Common myeloid progenitor, CD34-positive (primary cell): ENCODE results near the gene SLC11A1.

Experiments
- CTCF ChIA-PET: fragments of 350-600 bp; sonication (Branson Sonifier 250); formaldehyde crosslinking; loops from one replicate; lab custom pipeline; 2021; ENCODE audit warnings: antibody characterized with exemption; lab: Charles Lee
- POLR2A ChIA-PET: fragments of 350-600 bp; sonication (Branson Sonifier 250); formaldehyde crosslinking; loops from one replicate; lab custom pipeline; 2021; ENCODE audit warnings: antibody characterized with exemption; lab: Charles Lee
- DNase-seq, 3 donors: peaks; one replicate each; pipeline versions ENCODE4 v3.0.0 to v3.0.0-alpha.2; 2013
- H3K27ac ChIP-seq, 2 experiments: 1 replicate in 1 of 2; 2 replicates in 1 of 2; pipeline ENCODE4 v1.7.0; 2013; ENCODE audit warnings: inconsistent platforms in 2 of 2, low read length in 2 of 2, mild to moderate bottlenecking in 2 of 2, low read depth in 1 of 2, moderate library complexity in 1 of 2; ENCODE audit not compliant: severe bottlenecking in 2 of 2, insufficient read depth in 1 of 2, poor library complexity in 1 of 2
- H3K27me3 ChIP-seq, 5 experiments: replicated peaks in 2 of 5; 1 replicate in 3 of 5; 2 replicates in 2 of 5; pipeline versions ENCODE4 v1.6.1 to v1.7.0; 2013; ENCODE audit warnings: low read length in 4 of 5, mild to moderate bottlenecking in 2 of 5, moderate library complexity in 2 of 5, inconsistent platforms in 1 of 5; ENCODE audit not compliant: insufficient read depth in 5 of 5, control insufficient read depth in 4 of 5
- H3K36me3 ChIP-seq, 4 experiments: 1 replicate in 2 of 4; 2 replicates in 2 of 4; pipeline versions ENCODE4 v1.6.1 to v1.7.0; 2013; ENCODE audit warnings: low read length in 3 of 4, control low read depth in 1 of 4, mild to moderate bottlenecking in 1 of 4; ENCODE audit not compliant: control insufficient read depth in 4 of 4, insufficient read depth in 4 of 4
- H3K4me1 ChIP-seq, 4 experiments: 1 replicate in 3 of 4; 2 replicates in 1 of 4; pipeline versions ENCODE4 v1.6.1 to v1.7.1; 2013; ENCODE audit warnings: low read length in 3 of 4, mild to moderate bottlenecking in 3 of 4, control low read depth in 1 of 4, inconsistent platforms in 1 of 4, moderate library complexity in 1 of 4; ENCODE audit not compliant: control insufficient read depth in 4 of 4, insufficient read depth in 4 of 4; ENCODE audit errors: control extremely low read depth in 1 of 4
- H3K4me3 ChIP-seq, 7 experiments: 1 replicate in 4 of 7; 2 replicates in 3 of 7; pipeline versions ENCODE4 v1.5.1 to v1.7.0; 2013; ENCODE audit warnings: mild to moderate bottlenecking in 7 of 7, low read length in 6 of 7, moderate library complexity in 6 of 7, inconsistent platforms in 2 of 7, low read depth in 2 of 7, control low read depth in 1 of 7; ENCODE audit not compliant: insufficient read depth in 4 of 7, control insufficient read depth in 1 of 7; ENCODE audit errors: extremely low read depth in 1 of 7
- H3K9me3 ChIP-seq, 5 experiments: 1 replicate in 4 of 5; 2 replicates in 1 of 5; pipeline versions ENCODE4 v1.6.1 to v1.7.1; 2013; ENCODE audit warnings: low read length in 4 of 5, mild to moderate bottlenecking in 2 of 5, inconsistent platforms in 1 of 5, low read depth in 1 of 5, moderate library complexity in 1 of 5; ENCODE audit not compliant: control insufficient read depth in 4 of 5, insufficient read depth in 2 of 5; ENCODE audit errors: control extremely low read depth in 1 of 5
- WGBS: methylation state at CpG from one replicate; pipeline ENCODE4 v1.1.5; 2013; ENCODE audit not compliant: insufficient coverage; 5-methylcytosine and 5-hydroxymethylcytosine counted together

SLC11A1 gene

DNA sequence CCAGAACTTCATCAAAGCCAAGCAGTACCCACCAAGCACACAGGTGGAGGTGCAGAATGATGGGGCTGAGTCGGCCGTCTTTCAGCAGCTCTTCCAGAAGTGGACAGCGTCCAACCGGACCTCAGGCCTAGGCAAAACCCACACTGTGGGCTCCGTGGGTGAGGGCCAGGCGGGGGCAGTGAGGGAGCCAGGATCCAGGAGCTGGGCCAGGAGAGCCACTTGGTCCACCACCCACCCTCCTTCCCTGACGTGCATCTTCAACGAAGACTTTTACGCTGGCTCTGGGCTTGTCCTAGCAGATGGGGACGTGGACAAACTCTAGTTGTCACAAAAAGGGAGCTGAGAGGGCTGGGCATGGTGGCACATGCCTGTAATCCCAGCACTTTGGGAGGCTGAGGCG lies 48.6 kb downstream of the SLC11A1 start:
- Histone ChIP-seq H3K36me3 (no peaks in the 10 kb centered on the region), H3K27ac (no peak overlapping the region), H3K9me3 (no peaks in the 10 kb centered on the region), H3K4me3 (no peak overlapping the region), H3K4me1 (no peaks in the 10 kb centered on the region), H3K27me3 (no peaks in the 10 kb centered on the region)
- DNase-seq, result no peak
- ChIA-PET POLR2A (no interaction called here), CTCF (interaction anchor here (0.9 to 2.2 kb wide), 4 partner anchors 9 to 41 kb away, joined by 3 to 7 read pairs (median 4); no protein-coding TSS in a partner anchor)
- 100% methylated on average over 8 of the region's 11 CpGs for WGBS

DNA sequence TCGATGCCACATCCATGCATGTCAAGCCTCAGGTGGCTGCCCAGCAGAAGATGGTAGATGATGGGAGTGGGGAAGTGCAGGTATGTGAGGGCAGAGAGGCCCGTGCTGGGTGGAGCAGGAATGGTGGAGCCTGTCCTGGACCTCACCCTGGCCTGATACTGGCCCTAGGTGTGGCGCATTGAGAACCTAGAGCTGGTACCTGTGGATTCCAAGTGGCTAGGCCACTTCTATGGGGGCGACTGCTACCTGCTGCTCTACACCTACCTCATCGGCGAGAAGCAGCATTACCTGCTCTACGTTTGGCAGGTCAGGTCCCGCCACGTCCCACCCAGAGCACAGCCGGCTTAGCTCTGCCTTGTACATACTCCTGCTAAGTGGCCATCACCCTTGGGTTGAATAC lies 49.8 kb downstream of the SLC11A1 start:
- H3K4me1 ChIP-seq, result no peaks in the 10 kb centered on the region
- DNase-seq, result no peak
- H3K36me3 ChIP-seq, result no peaks in the 10 kb centered on the region
- 96% methylated on average over 8 of the region's 10 CpGs for WGBS
- no peaks in the 10 kb centered on the region for H3K9me3 ChIP-seq
- POLR2A ChIA-PET, result interaction anchor here (0.6 kb wide), 1 partner anchor 32 kb away, joined by 7 read pairs; no protein-coding TSS in a partner anchor
- H3K27me3 ChIP-seq, result no peaks in the 10 kb centered on the region
- no peak overlapping the region for H3K4me3 ChIP-seq
- CTCF ChIA-PET, result interaction anchor here (1.2 to 2.2 kb wide), 3 partner anchors 10 to 15 kb away, joined by 3 to 7 read pairs (median 4); no protein-coding TSS in a partner anchor
- H3K27ac ChIP-seq, result no peak overlapping the region

DNA sequence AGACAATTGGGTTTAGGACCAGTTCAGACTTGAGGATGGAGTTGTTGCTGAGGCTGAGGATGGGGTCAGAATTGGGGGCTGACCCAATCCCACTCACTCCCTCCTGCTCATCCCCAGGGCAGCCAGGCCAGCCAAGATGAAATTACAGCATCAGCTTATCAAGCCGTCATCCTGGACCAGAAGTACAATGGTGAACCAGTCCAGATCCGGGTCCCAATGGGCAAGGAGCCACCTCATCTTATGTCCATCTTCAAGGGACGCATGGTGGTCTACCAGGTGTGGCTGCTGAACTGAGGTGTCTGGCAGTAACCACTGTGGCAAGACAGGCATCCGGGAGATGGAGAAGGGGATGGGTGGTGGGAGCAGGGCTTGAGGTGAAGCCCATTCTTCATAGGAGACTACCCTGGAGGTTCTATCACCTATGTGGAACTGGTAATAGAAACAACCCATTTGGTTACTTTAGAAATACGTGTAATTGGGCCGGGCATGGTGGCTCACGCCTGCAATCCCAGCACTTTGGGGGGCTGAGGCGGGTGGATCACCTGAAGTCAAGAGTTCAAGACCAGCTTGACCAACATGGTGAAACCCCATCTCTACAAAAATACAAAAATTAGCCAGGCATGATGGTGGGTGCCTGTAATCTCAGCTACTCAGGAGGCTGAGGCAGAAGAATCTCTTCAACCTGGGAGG lies 50.7 kb downstream of the SLC11A1 start:
- CTCF ChIA-PET, result no interaction called here
- POLR2A ChIA-PET, result interaction anchor here (0.6 kb wide), 1 partner anchor 17 kb away, joined by 3 read pairs; no protein-coding TSS in a partner anchor
- no peak for DNase-seq

DNA sequence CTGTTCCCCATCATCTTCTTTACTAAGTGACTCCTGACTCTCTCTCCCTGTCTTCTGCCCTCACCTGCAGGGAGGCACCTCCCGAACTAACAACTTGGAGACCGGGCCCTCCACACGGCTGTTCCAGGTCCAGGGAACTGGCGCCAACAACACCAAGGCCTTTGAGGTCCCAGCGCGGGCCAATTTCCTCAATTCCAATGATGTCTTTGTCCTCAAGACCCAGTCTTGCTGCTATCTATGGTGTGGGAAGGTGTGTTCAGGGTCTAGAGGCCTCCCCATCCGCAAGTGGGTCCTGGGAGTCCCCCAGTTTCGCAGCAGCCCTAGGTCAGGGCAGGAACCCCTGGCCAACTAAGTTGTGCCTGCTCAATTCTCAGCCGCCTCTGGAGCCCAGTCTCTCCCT lies 52.4 kb downstream of the SLC11A1 start:
- H3K27ac ChIP-seq, result no peak overlapping the region
- H3K27me3 ChIP-seq, result no peaks in the 10 kb centered on the region
- ChIA-PET POLR2A (no interaction called here), CTCF (interaction anchor here (1.4 kb wide), 1 partner anchor 19 kb away, joined by 3 read pairs; no protein-coding TSS in a partner anchor)
- peaks cover 0 to 11% (median 0%) of the 10 kb centered on the region in 4 experiments for H3K4me1 ChIP-seq
- 96% methylated on average over 9 of the region's 9 CpGs for WGBS
- DNase-seq, result no peak
- no peaks in the 10 kb centered on the region for H3K36me3 ChIP-seq
- H3K4me3 ChIP-seq, result no peak overlapping the region
- no peaks in the 10 kb centered on the region for H3K9me3 ChIP-seq

More for the DNA sequence above, 50.7 kb downstream of the SLC11A1 start:
- H3K9me3 ChIP-seq, result no peaks in the 10 kb centered on the region
- peaks cover 0 to 2% (median 0%) of the 10 kb centered on the region in 4 experiments for H3K4me1 ChIP-seq
- no peak overlapping the region for H3K27ac ChIP-seq
- 98% methylated on average over 8 of the region's 8 CpGs for WGBS
- no peaks in the 10 kb centered on the region for H3K27me3 ChIP-seq
- no peak overlapping the region for H3K4me3 ChIP-seq
- no peaks in the 10 kb centered on the region for H3K36me3 ChIP-seq

DNA sequence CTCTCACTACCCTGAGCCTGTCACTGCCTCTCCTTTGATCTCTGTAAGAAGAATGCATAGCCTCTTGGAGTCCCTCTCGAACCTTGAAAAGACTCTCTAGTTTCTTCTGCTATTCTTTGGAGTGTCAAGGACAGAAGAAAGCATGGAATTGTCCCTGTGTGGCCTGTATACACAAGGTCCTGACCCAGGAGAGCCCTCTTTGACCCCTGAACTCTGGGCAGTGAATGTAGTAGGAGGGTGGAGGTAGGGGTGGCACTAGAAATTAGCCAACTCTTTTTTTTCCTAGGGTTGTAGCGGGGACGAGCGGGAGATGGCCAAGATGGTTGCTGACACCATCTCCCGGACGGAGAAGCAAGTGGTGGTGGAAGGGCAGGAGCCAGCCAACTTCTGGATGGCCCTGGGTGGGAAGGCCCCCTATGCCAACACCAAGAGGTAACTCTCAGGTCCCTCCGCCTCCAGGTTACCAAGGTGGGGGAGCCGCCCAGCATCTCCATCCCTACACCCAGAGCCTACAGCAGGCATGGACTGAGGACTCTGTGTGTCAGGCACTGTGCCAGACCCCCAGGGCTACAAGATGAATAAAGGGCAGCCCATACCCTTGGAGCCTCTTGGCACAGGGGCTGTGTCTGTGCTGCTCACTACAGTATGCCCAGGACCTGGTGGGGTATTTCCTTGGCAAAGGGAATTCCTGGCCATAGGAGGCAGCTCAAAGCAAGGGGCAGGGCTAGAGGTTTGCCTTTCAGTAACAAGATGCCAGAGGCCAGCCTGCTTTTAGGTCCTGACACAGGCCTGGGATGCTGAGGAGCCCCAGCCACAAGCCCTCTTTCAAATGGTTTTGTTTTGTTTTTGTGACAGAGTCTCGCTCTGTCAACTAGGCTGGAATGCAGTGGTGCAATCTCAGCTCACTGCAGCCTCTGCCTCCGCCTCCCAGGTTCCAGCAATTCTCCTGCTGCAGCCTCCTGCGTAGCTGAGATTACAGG lies 53.2 kb downstream of the SLC11A1 start:
- Histone ChIP-seq H3K4me1 (peaks cover 0 to 11% (median 0%) of the 10 kb centered on the region in 4 experiments), H3K36me3 (no peaks in the 10 kb centered on the region), H3K9me3 (no peaks in the 10 kb centered on the region), H3K4me3 (no peak overlapping the region), H3K27me3 (no peaks in the 10 kb centered on the region), H3K27ac (no peak overlapping the region)
- ChIA-PET POLR2A (no interaction called here), CTCF (interaction anchor here (1.0 to 1.4 kb wide), 2 partner anchors 12 to 18 kb away, joined by 3 read pairs; no protein-coding TSS in a partner anchor)
- 98% methylated on average over 11 of the region's 11 CpGs for WGBS
- DNase-seq, result no peak

DNA sequence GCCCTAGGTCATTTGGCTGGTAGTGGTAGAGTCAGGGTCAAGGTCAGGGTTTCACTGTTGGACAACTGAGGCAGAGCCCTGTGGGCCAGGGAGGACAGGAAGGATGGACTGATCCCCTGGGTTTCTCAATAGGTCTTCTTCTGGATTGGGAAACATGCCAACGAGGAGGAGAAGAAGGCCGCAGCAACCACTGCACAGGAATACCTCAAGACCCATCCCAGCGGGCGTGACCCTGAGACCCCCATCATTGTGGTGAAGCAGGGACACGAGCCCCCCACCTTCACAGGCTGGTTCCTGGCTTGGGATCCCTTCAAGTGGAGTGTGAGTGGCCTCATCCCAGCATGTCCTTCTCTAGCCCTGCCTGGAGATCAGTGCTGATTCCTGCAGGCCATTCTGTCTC lies 54.9 kb downstream of the SLC11A1 start:
- WGBS, result 84% methylated on average over 5 of the region's 5 CpGs
- CTCF ChIA-PET, result no interaction called here
- no peaks in the 10 kb centered on the region for H3K27me3 ChIP-seq

More for the DNA sequence above, 54.9 kb downstream of the SLC11A1 start:
- POLR2A ChIA-PET, result no interaction called here
- H3K36me3 ChIP-seq, result no peaks in the 10 kb centered on the region
- H3K27ac ChIP-seq, result no peak overlapping the region
- H3K4me3 ChIP-seq, result no peak overlapping the region
- DNase-seq, result no peak
- no peaks in the 10 kb centered on the region for H3K9me3 ChIP-seq
- peaks cover 0 to 11% (median 0%) of the 10 kb centered on the region in 4 experiments for H3K4me1 ChIP-seq
